ENCODE measurements around the gene SHPK. TPM values are rescaled to one million over a fixed set of nuclear protein-coding genes. Genes with fewer than 3 reads are reported as not detected.

SHPK gene
- total and polyA plus RNA-seq, 12 donors: 8.8 to 27.4 (median 17.1) TPM

- intact Hi-C loops (cut with DNase I): no loop called here
Measured at GRCh38 chr17:3659541-3660111, 23.6 kb upstream of the SHPK start.

GRCh38 chr17:3658784-3659449, 22.9 kb upstream of the SHPK start:
- H3K36me3 ChIP-seq (replicated peaks in 1 of 2): peaks cover 0 to 19% of the 10 kb centered on the region in 2 donors
- no peak overlapping the region for H3K4me3 ChIP-seq
- intact Hi-C loops (cut with DNase I): no loop called here
- 55 to 65% (median 59%) methylated on average over 12 to 22 of the region's 22 CpGs for WGBS, 4 donors
- peak in 1 of 7 donors; percentile 38 for DNase-seq
- H3K4me1 ChIP-seq (replicated peaks in 1 of 2): peaks cover 26 to 40% of the 10 kb centered on the region in 2 donors
- H3K9me3 ChIP-seq (replicated peaks in 1 of 3): no peaks in the 10 kb centered on the region
- H3K27me3 ChIP-seq: no peaks in the 10 kb centered on the region
- peak overlapping the region; percentile 22 to 94 (median 89) for H3K27ac ChIP-seq
- no peak for TF ChIP-seq POLR2A (IDR thresholded peaks at IDR 0.05)
- TF ChIP-seq, protein P1, sequence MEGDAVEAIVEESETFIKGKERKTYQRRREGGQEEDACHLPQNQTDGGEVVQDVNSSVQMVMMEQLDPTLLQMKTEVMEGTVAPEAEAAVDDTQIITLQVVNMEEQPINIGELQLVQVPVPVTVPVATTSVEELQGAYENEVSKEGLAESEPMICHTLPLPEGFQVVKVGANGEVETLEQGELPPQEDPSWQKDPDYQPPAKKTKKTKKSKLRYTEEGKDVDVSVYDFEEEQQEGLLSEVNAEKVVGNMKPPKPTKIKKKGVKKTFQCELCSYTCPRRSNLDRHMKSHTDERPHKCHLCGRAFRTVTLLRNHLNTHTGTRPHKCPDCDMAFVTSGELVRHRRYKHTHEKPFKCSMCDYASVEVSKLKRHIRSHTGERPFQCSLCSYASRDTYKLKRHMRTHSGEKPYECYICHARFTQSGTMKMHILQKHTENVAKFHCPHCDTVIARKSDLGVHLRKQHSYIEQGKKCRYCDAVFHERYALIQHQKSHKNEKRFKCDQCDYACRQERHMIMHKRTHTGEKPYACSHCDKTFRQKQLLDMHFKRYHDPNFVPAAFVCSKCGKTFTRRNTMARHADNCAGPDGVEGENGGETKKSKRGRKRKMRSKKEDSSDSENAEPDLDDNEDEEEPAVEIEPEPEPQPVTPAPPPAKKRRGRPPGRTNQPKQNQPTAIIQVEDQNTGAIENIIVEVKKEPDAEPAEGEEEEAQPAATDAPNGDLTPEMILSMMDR (IDR thresholded peaks at IDR 0.05): no peak

More at GRCh38 chr17:3659541-3660111, 23.6 kb upstream of the SHPK start:
- WGBS, 4 donors: 28 to 39% (median 31%) methylated on average over 8 to 22 of the region's 22 CpGs
- H3K27ac ChIP-seq: peak overlapping the region; percentile 22 to 94 (median 89)
- no peaks in the 10 kb centered on the region for H3K27me3 ChIP-seq
- no peaks in the 10 kb centered on the region for H3K9me3 ChIP-seq (replicated peaks in 1 of 3)
- TF ChIP-seq POLR2A (IDR thresholded peaks at IDR 0.05): peak in 1 of 2 donors; percentile 51
- TF ChIP-seq, protein P1 (IDR thresholded peaks at IDR 0.05): peak in 3 of 6 experiments; percentile 23 to 44 (median 42)
- no peak overlapping the region for H3K4me3 ChIP-seq
- peaks cover 0 to 26% of the 10 kb centered on the region in 2 donors for H3K36me3 ChIP-seq (replicated peaks in 1 of 2)
- H3K4me1 ChIP-seq (replicated peaks in 1 of 2): peaks cover 26 to 40% of the 10 kb centered on the region in 2 donors
- DNase-seq: peak; percentile 83 to 94 (median 92)

GRCh38 chr17:3657874-3658783, 22.1 kb upstream of the SHPK start:
- Histone ChIP-seq H3K9me3 (replicated peaks in 1 of 3) (no peaks in the 10 kb centered on the region), H3K4me3 (no peak overlapping the region), H3K4me1 (replicated peaks in 1 of 2) (peaks cover 26 to 40% of the 10 kb centered on the region in 2 donors), H3K27me3 (no peaks in the 10 kb centered on the region), H3K27ac (peak overlapping the region; percentile 22 to 94 (median 89)), H3K36me3 (replicated peaks in 1 of 2) (peaks cover 0 to 11% of the 10 kb centered on the region in 2 donors)
- DNase-seq: peak in 1 of 7 donors; percentile 37
- intact Hi-C loops (cut with DNase I): no loop called here
- 82 to 91% (median 86%) methylated on average over 30 to 42 of the region's 42 CpGs for WGBS, 4 donors
- TF ChIP-seq, protein P1 (IDR thresholded peaks at IDR 0.05): no peak

DNA sequence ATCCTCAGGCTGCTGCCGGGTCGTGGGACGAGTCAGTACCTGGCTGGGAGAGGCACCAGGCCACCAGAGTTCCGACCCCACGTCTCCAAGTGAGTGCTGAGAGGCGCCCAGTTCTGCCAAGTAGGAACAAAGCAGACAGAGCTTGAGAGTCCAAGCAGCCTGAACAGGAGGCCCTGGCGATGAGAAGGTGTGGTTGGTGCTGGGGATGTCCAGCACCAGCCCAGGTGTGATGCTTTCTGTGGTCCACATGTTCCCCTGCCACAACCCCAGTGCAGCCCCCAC, 21.5 kb upstream of the SHPK start:
- no peaks in the 10 kb centered on the region for H3K9me3 ChIP-seq (replicated peaks in 1 of 3)
- peaks cover 0 to 5% of the 10 kb centered on the region in 2 donors for H3K36me3 ChIP-seq (replicated peaks in 1 of 2)
- DNase-seq: no peak
- peak overlapping the region in 2 of 5 donors; percentile 15 to 91 for H3K27ac ChIP-seq
- WGBS, 4 donors: 88 to 100% (median 92%) methylated on average over 4 to 7 of the region's 7 CpGs
- peaks cover 26 to 40% of the 10 kb centered on the region in 2 donors for H3K4me1 ChIP-seq (replicated peaks in 1 of 2)
- TF ChIP-seq, protein P1 (IDR thresholded peaks at IDR 0.05): no peak
- no peak for TF ChIP-seq POLR2A (IDR thresholded peaks at IDR 0.05)
- intact Hi-C loops (cut with DNase I): no loop called here
- H3K27me3 ChIP-seq: no peaks in the 10 kb centered on the region
- no peak overlapping the region for H3K4me3 ChIP-seq

Data from adrenal gland (tissue), 12 donors.